ENCODE data around the gene CNBD2. TPM values are rescaled to one million over a fixed set of nuclear protein-coding genes. Genes with fewer than 3 reads are reported as not detected.

The CNBD2 gene
- total and polyA plus RNA-seq, 2 donors (not counting 1 experiment from before 2014, with no cell fraction given) = 8.5 to 19.2 TPM

- H3K4me1 ChIP-seq (ENCODE audit: control insufficient read depth in 2 of 2, insufficient read depth in 2 of 2, low read length in 2 of 2) = no peaks in the 10 kb centered on the region
- POLR2A ChIA-PET = no interaction called here
Measured at GRCh38 chr20:35929301-35929700, 39.1 kb upstream of the CNBD2 start.

GRCh38 chr20:35934050-35934449 lies 34.3 kb upstream of the CNBD2 start:
- Histone ChIP-seq H3K27me3 (replicated peaks in 1 of 4; ENCODE audit: control extremely low read depth in 1 of 4, control insufficient read depth in 3 of 4, insufficient read depth in 4 of 4, low read length in 3 of 4) (no peaks in the 10 kb centered on the region), H3K27ac (ENCODE audit: low read length in 2 of 2) (no peak overlapping the region), H3K36me3 (replicated peaks in 1 of 2; ENCODE audit: control extremely low read depth in 1 of 2, control insufficient read depth in 1 of 2, extremely low read depth in 1 of 2, insufficient read depth in 2 of 2, low read length in 1 of 2) (peaks cover 4 to 61% of the 10 kb centered on the region in 2 experiments), H2AFZ (ENCODE audit: insufficient read depth, low read depth, low read length, poor library complexity, severe bottlenecking) (no peak overlapping the region), H3K4me3 (ENCODE audit: control extremely low read depth in 1 of 5, extremely low read depth in 1 of 5, insufficient read depth in 1 of 5, low read depth in 2 of 5, low read length in 4 of 5) (no peak overlapping the region), H3K79me2 (ENCODE audit: control insufficient read depth, insufficient read depth, low read length) (peaks cover 17% of the 10 kb centered on the region), H4K20me1 (ENCODE audit: control insufficient read depth, insufficient read depth, low read length, poor library complexity, severe bottlenecking) (peaks cover 8% of the 10 kb centered on the region), H3K9ac (ENCODE audit: low read length) (no peak overlapping the region), H3K4me2 (replicated peaks; ENCODE audit: low read depth, low read length, poor library complexity, severe bottlenecking) (no peak overlapping the region), H3K4me1 (ENCODE audit: control insufficient read depth in 2 of 2, insufficient read depth in 2 of 2, low read length in 2 of 2) (no peaks in the 10 kb centered on the region), H3K9me3 (ENCODE audit: control extremely low read depth in 1 of 3, control insufficient read depth in 2 of 3, insufficient read depth in 1 of 3, low read length in 2 of 3) (no peaks in the 10 kb centered on the region)
- intact Hi-C loops (cut with micrococcal nuclease) = no loop called here
- CTCF ChIA-PET = no interaction called here
- ATAC-seq (ENCODE audit: low read depth) (no peak), DNase-seq (no peak)
- no peak overlapping the region for H3K27ac Mint-ChIP-seq
- H3K4me3 Mint-ChIP-seq = no peak overlapping the region
- H3K4me1 Mint-ChIP-seq = no peaks in the 10 kb centered on the region
- 100% methylated on average over 2 of the region's 4 CpGs for WGBS (ENCODE audit: insufficient coverage)
- TF ChIP-seq EZH2 (IDR thresholded peaks at IDR 0.05; ENCODE audit: borderline replicate concordance, insufficient read depth, low read depth, low read length, poor library complexity, severe bottlenecking) = no peak
- H3K27me3 Mint-ChIP-seq = no peaks in the 10 kb centered on the region
- POLR2A ChIA-PET = no interaction called here
- no peaks in the 10 kb centered on the region for H3K9me3 Mint-ChIP-seq (ENCODE audit: insufficient read depth)

More at GRCh38 chr20:35929301-35929700, 39.1 kb upstream of the CNBD2 start:
- CTCF ChIA-PET = interaction anchor here (0.6 kb wide), 1 partner anchor 833 kb away, joined by 3 read pairs; no protein-coding TSS in a partner anchor
- Histone ChIP-seq H3K27ac (ENCODE audit: low read length in 2 of 2) (no peak overlapping the region), H3K9ac (ENCODE audit: low read length) (no peak overlapping the region), H3K79me2 (ENCODE audit: control insufficient read depth, insufficient read depth, low read length) (peaks cover 23% of the 10 kb centered on the region), H3K4me2 (replicated peaks; ENCODE audit: low read depth, low read length, poor library complexity, severe bottlenecking) (no peak overlapping the region), H3K4me3 (ENCODE audit: control extremely low read depth in 1 of 5, extremely low read depth in 1 of 5, insufficient read depth in 1 of 5, low read depth in 2 of 5, low read length in 4 of 5) (no peak overlapping the region), H3K36me3 (replicated peaks in 1 of 2; ENCODE audit: control extremely low read depth in 1 of 2, control insufficient read depth in 1 of 2, extremely low read depth in 1 of 2, insufficient read depth in 2 of 2, low read length in 1 of 2) (peaks cover 10 to 58% of the 10 kb centered on the region in 2 experiments), H2AFZ (ENCODE audit: insufficient read depth, low read depth, low read length, poor library complexity, severe bottlenecking) (no peak overlapping the region), H4K20me1 (ENCODE audit: control insufficient read depth, insufficient read depth, low read length, poor library complexity, severe bottlenecking) (peaks cover 11% of the 10 kb centered on the region), H3K27me3 (replicated peaks in 1 of 4; ENCODE audit: control extremely low read depth in 1 of 4, control insufficient read depth in 3 of 4, insufficient read depth in 4 of 4, low read length in 3 of 4) (no peaks in the 10 kb centered on the region), H3K9me3 (ENCODE audit: control extremely low read depth in 1 of 3, control insufficient read depth in 2 of 3, insufficient read depth in 1 of 3, low read length in 2 of 3) (no peaks in the 10 kb centered on the region)
- Mint-ChIP-seq H3K27me3 (no peaks in the 10 kb centered on the region), H3K4me1 (no peaks in the 10 kb centered on the region), H3K4me3 (no peak overlapping the region), H3K27ac (no peak overlapping the region), H3K9me3 (ENCODE audit: insufficient read depth) (no peaks in the 10 kb centered on the region)
- intact Hi-C loops (cut with micrococcal nuclease) = no loop called here
- WGBS (ENCODE audit: insufficient coverage) = 100% methylated on average over 2 of the region's 2 CpGs
- DNase-seq (no peak), ATAC-seq (ENCODE audit: low read depth) (no peak)
- no peak for TF ChIP-seq CTCF (IDR thresholded peaks at IDR 0.05)
- TF ChIP-seq EZH2 (IDR thresholded peaks at IDR 0.05; ENCODE audit: borderline replicate concordance, insufficient read depth, low read depth, low read length, poor library complexity, severe bottlenecking) = no peak

Measured in B cell (primary cell).